Measurements from ENCODE around the gene IQSEC1.

The IQSEC1 gene

GRCh38 chr3:13007251-13007941, 65.8 kb downstream of the IQSEC1 start:
- DNase-seq (ENCODE audit: low spot score), result no peak
- TF ChIP-seq CTCF (IDR thresholded peaks at IDR 0.05; ENCODE audit: extremely low read depth, missing control alignments), result no peak

- DNase-seq (ENCODE audit: low spot score), result no peak
- TF ChIP-seq CTCF (IDR thresholded peaks at IDR 0.05; ENCODE audit: extremely low read depth, missing control alignments), result no peak
Measured at GRCh38 chr3:13006216-13006990, 66.8 kb downstream of the IQSEC1 start.

- TF ChIP-seq CTCF (IDR thresholded peaks at IDR 0.05; ENCODE audit: extremely low read depth, missing control alignments), result no peak
- DNase-seq (ENCODE audit: low spot score), result no peak
Measured at GRCh38 chr3:13005301-13005700, 67.9 kb downstream of the IQSEC1 start.

DNA sequence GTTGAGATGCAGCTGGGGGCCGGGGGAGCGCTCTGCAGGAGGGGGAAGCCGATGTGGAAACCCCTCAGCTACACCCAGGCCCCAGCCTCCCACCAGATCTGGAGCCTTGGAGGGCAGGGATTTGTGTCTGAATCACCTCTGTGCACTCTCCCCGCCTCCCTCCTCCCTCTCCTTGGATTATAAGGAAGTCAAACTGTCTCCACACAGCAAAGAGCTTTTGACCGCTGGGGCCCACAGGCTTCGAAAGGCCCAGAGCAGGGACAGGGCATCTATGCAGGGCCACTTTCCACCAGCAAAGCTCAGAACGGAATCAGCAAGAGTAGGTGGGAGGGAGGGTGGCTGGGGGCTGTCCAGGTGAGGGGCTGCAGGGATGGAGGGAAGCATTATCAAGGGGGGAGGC, 68.9 kb downstream of the IQSEC1 start:
- no peak for TF ChIP-seq CTCF (IDR thresholded peaks at IDR 0.05; ENCODE audit: extremely low read depth, missing control alignments)
- no peak for DNase-seq (ENCODE audit: low spot score)

DNA sequence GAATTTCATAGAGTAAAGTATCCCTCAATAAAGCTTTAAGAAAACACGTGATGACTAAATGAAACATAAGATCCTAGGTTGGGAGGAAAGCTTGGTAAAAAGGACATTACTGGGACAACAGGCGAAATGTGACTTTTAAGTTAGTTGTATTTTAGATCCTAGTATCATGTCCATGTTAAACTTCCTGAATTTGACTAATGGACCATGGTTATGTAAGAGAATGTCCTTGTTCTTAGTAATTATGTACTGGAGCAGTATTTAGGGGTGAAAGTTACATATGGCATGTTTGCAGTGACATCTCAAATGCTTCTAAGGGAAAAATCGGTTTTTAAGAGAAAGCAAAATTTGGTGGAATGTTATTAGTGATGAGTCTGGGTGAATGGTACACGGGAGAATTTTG, 69.6 kb downstream of the IQSEC1 start:
- TF ChIP-seq CTCF (IDR thresholded peaks at IDR 0.05; ENCODE audit: extremely low read depth, missing control alignments), result no peak

DNA sequence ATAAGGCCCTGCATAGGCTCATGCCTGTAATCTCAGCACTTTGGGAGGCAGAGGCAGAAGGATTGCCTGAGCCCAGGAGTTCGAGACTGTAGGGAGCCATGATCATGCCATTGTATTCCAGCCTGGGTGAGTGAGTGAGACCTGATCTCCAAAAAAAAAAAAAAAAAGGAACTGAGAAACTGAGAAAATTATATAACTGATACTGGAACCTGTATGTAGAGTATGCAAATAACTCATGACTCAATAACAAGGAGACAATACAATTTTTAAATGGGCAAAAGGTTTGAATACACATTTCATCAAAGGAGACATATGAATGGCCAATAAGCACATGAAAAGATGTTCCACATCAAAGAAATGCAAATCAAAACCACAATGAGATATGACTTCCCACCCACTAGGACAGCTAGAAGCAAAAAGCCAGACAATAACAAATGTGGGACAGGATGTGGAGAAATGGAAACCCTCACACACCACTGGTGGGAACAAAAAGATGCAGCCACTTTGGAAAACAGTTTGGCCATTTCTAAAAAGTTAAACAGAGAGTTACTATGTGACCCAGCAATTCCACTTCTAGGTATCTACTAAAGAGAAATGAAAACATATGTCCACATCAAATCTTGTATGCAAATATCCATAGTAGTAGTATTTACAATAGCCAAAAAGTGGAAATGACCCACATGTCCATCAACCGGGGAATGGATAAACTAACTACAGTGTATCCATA, 70.7 kb downstream of the IQSEC1 start:
- TF ChIP-seq CTCF (IDR thresholded peaks at IDR 0.05; ENCODE audit: extremely low read depth, missing control alignments), result no peak
- DNase-seq (ENCODE audit: low spot score), result peak; percentile 63

More for the DNA sequence above, 69.6 kb downstream of the IQSEC1 start:
- DNase-seq (ENCODE audit: low spot score), result no peak

Measured in GM20000 (cell line).